Measurements from ENCODE around the gene DDAH2.

DNA sequence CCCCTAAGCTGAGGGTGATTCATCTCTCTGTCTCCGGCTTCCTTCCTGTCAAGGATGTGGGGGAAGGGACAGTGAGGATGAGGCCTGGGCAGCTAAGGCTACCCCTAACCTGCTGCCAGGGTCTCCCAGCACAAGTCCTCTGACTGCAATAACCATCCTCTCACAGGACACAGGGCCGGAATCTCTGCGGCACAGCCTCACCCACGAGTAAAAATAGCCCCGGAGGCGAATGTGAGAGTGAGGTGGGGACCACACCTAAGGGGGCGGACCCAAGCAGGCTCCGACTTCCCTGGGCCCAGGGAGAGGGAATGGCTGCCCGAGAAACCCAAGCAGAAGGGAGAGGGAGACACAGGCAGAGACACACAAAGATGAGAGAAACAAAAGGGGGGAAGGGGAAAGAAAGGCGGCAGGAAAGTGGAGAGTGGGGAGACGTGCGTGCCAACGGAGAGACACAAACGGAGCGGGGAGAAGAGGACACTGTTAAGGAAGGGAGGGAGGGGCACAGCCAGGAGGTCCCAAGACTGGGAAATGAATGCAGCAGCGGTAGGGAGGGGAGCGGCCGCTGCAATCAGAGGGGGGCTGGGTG is 5.8 kb upstream of the DDAH2 start:
- no peak for TF ChIP-seq CTBP1 (IDR thresholded peaks at IDR 0.05; ENCODE audit: borderline replicate concordance)
- no peak for TF ChIP-seq FOXK2 (IDR thresholded peaks at IDR 0.05)
